GDM1 (cell line): ENCODE data around the gene MS4A4E.
A peak's percentile ranks its signal among the peaks of the same experiment; 100 is the strongest.
"Not testable (repeated sequence)": the region's sequence is repeated elsewhere in the genome, so short reads cannot be mapped to it uniquely, and the experiment has no call there.

ENCODE experiments used
- DNase-seq: peaks from one replicate; lab custom pipeline; 2025; lab: John Stamatoyannopoulos, UW

The MS4A4E gene

DNA sequence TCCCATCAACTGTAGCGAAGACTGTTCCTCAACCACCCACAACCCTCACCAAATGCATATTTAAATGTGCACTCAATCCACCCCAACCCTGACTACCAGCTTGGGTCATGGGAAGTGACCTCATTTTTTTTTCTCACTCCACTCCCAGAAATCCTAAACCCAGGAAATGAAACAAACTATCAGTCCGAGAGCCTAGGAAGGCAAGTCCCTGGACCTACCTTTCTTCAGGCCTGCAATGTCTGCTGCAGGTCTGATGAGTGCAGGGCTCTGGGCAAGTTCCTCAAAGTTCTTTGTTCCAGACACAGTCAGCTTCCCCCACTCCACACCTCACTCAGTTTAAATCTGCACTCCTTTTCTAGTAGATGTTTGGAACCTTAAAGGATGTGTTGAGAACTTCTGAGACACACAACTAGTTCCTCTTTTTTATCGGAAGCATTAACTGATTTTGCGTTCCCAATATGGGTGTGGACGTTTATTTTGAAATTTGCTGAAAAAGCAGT is at the start of gene MS4A4E:
Gene MS4A4E (minus strand): TSS at position 398 of the 500 bp plus-strand sequence. CDS start 13,082 bp downstream, outside the sequence.
- no peak for DNase-seq

DNA sequence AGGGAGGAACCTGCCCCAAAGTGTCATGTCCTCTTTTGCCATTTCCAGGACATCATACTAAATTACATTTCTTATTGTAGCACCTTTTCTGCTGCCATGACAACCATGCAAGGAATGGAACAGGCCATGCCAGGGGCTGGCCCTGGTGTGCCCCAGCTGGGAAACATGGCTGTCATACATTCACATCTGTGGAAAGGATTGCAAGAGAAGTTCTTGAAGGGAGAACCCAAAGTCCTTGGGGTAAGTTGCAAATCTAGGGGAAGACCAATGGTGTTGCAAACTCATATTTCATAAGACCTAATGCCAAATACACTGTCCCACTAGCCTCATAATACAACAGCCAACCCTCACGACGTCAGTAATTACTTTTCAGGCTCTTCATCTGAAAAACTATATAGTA is 49.2 kb upstream of the MS4A4E start:
- DNase-seq: no peak

DNA sequence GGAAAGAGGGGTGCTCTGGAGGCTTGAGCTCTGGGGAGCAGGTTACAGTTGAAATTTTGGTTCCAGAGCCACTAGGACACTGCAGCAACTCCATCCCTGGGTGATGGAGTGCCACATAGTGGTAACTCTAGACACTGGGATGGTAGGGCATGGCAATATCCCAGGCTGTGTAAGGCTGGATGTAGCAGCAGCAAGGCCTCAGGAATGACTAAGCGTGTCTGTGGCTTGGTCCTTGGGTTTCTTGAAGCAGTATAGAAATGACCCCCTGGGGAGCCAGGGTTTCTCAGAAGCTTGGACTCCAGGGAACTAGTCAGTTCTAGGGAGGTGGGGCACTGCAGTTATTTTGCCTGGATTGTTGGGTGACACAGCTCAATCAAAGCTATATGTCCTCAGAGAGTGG is 45.6 kb upstream of the MS4A4E start:
- no peak for DNase-seq

DNA sequence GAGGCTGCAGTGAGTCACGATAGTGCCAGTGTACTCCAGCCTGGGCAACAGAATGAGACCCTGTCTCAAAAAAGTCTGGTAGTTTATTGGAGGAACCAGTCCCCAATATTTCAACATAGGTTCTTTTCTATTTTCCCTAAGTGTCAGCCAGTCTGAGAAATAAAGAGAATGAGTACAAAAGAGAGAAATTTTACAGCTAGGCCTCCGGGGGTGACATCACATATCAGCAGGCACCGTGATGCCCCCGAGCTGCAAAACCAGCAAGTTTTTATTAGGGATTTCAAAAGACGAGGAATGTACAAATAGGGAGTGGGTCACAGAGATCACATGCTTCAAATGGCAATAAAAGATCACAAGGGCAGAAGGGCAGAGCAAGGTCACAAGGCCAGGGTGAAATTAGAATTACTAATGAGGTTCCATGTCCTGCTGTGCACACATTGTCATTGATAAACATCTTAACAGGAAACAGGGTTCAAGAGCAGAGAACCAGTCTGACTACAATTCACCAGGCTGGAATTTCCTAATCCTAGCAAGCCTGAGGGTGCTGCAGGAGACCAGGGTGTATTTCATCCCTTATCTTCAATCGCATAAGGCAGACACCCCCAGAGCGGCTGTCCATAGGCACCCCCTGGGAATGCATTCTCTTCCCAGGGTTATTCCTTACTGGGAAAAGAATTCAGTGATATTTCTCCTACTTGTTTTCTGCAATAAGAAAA is 42.6 kb upstream of the MS4A4E start:
- DNase-seq: not testable (repeated sequence)

DNA sequence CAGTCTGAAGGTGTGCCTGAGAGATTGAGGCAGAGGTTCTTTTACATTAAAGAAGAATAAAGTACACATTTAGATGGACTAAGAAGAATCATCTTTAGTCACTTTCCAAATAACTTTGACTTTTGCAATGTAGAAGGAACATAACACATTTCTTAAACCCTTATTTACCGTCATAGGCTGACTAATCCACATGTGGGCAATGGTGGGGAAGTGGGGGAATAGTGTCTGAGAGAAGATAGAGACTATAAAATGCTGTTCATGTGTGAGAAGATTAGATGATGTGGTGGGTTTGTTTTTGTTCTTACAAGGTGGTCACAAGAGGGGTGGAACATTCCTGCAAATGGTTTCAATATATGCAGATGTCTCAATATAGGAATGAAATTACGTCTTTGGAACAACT is 39.3 kb upstream of the MS4A4E start:
- no peak for DNase-seq

DNA sequence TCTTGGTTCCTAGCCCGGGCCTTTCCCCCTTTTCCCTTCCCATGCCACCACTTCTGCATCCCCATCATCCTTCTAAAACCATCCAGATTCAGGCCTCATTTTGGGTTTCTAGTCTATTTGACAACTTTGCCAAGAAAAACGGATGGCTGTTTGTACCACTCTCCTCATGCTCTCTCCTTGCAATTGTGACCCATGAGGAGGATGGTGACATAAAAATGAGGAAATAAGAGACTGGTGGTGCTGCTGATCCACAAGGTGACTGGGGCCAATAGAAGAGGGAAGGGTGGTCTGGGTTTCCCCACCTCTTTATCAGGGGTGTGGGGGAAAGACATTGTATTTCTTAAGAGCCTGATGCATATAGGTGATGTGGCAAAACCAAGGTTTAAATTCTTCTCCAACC is 38.5 kb upstream of the MS4A4E start:
- no peak for DNase-seq

DNA sequence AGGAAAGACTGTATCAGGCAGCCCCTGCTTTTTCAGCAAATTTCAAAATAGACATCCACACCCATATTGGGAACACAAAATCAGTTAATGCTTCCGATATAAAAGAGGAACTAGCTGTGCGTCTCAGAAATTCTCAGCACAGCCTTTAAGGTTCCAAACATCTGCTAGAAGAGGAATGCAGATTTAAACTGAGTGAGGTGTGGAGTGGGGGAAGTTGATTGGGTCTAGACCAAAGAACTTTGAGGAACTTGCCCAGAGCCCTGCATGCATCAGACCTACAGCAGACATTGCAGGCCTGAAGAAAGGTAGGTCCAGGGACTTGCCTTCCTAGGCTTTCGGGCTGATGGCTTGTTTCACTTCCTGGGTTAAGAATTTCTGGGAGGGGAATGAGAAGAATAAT is 37.5 kb upstream of the MS4A4E start, which contains the start of gene MS4A4A:
Gene MS4A4A (plus strand): TSS at position 255 of the 400 bp plus-strand sequence. CDS start 10 bp downstream, at position 265.
- peak; percentile 61 for DNase-seq

DNA sequence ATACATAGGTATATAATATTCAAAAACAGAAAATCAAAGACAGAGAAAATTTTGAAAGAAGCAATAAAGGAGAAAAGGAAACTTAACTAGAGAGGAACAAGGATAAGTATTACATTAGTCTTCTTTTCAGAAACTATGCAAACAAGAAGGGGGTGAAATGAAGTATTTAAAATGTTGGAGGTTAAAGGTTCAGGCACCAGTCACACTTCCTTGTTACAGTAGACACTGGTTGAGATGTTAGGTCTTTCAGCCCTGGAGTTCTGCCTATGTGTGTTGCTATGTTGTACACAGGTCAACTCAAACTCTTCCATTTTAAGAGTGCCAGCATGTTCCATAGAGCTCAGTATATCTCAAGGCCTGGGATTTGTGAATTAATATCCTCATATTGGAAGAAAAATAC is 31.5 kb upstream of the MS4A4E start:
- DNase-seq: no peak

DNA sequence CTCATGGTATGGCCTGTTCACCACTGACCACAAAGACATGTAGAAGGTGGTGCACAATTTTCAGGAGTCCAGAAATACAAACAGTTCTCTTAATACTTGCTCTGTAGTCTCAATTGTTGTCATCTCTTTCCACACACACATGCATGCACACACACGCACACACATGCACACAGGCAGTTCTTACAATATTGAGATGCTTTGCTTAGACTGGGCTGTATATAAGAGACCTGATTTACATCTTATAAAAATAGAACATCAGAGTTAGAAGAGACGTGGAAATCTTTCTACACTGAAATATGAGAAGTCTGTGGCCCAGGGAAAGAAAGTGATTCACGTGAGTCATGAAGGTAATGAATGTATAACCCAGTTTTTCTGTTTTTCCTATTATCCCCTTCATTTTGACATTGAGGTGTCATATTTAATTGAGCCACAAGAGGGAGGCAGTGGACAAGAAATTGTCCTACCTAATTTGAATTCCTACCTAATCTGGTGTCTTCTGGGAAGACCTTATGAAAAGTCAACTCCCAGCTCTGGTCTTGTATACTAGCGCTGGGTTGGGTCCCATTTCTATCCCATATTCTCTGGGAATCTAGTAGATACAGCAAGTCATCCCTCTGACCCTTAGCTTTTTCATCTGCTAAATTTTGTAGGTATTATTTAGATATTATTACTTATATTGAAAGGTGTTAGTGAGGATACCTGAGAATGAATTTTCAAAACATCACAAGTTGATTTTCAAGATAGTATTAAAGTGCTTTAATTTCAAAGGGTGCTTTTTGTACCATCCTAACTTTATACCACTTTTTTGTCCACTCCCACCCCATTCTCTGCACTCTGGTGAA is 22.7 kb upstream of the MS4A4E start:
- peak; percentile 20 for DNase-seq

DNA sequence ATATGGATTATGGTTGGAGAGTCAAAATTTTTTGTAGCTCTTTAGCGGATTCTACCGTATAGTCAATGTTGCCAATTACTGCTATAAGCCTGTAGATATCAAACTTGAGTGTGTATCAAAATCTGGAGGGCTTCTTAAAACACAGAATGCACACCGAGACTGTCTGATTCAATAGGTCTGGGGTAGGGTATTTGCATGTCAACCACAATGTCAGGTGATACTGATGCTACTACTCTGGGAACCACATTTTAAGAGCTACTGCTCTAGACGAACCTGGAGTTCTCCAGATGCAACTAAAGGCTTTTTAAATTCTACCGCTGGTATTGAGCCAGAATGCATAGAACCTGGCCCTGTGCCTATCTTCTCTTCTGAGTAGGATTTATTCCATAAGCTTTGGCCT is 21.7 kb upstream of the MS4A4E start:
- no peak for DNase-seq

DNA sequence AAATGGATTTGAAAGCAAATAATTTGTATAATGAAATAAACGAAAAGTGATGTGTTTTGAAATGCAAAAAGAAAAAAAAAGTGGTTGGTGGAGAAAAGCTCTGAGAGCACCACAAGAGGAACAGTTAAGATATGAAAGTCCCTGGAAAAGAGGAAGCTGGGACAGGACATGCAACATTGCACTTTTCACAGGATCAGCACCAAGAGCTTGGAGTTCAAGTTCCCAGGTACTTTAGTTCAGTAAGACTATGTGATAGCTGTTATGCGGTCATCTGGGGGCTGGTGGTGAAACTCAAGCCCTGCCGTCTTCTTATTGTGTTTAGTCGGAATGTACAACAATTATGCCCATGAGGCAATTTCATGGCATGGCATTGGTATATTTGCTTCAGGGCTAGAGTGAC is 20.5 kb upstream of the MS4A4E start:
- no peak for DNase-seq

DNA sequence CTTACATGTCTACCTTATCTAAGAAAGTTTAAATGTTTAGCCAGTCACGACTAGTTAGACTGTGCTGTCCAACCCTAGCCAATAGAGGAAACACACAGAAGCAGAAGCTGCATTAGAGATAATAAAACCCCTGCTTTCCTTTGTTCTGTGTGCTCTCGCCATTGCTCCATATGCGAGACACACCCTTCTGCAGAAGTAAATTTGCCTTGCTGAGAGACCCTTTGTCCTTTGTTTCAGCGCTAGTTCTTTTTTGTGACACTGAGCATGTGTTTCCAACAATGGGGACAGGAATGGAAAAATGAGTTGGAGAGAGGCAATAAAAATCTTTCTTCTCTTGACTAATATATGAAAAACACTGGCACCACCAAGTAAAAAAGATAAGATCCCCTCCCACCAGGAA is 18.1 kb upstream of the MS4A4E start:
- DNase-seq: no peak

DNA sequence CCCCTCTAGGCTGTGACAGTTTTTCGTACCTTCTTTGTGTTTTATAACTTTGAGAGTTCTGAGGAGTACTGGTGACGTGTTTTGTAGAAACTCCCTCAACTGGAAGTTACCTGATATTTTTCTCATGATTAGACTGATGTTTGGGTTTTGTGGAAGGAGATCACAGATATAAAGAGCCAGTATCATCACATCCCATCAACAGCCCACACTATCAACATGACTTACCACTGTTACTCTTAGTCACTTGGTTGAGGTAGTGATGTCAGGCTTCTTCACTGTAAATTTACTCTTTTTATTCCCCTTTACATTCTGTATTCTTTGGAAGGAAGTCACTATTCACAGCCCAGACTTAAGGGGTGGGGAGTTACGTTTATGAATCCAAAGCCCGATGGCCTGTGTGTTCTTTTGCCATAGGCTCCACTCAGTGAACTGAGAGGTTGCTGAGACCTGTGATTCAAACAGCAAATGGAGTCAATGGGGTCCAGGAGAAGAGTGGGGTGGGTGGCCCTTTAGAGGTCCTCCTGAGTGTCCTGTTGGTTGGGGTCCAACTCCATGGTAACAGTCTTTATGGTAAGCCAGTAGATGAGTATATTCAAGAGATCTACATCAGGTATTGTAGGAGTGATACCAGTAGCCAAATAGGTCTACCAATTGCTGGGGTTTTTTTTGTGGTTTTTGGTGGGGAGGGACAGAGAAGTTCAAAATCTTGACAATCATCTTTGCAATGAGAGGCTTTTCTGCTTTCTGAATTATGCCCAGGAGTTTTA is 15.2 kb upstream of the MS4A4E start:
- DNase-seq: no peak

DNA sequence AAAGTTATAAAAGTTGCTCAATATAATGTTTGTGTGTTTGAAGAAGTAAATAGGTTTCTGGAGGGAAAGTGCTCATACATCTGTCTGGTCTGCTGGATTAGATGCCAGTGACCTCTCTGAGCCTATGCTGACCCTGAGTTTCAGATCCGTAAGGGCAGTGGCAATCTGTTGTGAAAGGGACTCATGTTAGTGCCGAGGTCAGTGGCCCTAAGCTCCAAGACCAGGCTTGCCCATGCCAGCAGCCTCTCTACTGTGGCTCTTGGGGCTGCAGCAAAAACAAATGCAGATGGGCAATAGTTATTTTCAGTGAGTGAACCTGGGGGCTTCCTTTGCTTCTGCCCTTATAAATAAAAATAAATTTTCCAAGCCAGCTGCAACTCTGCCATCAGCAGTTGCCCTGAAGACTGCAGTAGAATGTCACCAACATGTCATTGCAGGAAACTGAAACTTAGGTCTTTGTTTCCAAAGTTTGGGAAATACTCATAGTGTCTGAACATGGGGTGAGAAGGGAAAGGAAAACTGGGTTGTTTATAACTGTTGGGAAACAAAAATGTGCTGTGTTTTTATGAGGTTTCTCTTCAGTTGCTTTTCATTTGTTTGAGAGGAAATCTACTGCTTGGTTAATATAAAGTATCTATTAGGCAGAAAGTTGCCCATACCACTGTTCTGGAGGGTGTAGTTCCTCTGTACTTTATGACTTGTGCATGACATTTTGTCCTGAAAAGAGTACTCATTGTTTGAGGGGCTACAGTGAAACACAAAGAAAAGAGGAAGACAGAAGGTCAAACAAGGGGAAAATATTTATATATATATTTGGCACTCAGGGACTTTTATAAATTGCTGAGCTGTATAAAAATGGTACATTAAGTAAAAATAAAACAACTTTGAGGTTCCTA is 9.5 kb upstream of the MS4A4E start:
- DNase-seq: no peak

DNA sequence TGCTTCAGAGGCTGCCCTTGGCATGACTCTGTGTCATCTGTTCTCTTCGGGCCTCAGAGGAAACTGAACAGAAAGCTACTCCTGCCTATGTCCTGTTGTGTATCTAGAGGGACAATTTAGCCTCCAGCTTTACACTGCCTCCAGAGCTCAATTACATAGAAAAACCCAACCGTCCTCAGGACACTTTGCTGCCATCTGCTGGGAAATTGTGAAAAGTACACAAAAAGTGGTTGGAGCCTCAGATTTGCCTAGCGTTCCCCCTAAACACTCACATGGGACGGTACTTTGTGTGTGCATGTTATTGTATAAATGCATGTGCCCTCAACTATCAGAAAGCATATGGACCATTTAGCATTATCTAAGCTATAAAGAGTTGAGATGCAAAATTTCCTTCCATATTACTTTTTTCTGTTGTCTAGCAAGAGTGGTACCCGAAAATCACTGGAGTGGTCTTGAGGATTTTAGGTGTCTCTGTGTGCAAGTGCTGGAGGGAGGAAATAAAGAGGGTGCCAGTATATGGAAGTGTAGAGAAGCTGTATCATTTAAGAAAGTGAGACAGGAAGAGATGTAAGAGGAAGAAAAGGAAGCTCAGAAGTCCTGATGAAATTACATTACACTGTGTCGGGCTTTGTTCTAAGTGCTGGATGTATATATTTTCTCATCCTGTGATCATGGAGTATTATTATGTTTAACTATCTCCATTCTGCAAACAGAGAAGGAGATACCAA is 8.7 kb upstream of the MS4A4E start:
- DNase-seq: no peak

DNA sequence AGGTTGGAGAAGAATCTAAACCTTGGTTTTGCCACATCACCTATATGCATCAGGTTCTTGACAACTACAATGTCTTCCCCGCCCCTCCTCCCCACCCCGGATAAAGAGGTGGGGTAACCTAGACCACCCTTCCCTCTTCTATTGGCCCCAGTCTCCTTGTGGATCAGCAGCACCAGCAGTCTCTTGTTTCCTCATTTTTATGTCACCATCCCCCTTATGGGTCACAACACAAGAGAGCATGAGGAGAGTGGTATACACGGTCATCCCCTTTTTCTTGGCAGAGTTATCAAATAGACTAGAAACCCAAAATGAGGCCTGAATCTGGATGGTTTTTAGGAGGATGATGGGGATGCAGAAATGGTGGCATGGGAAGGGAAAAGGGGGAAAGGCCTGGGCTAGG is 1.2 kb downstream of the MS4A4E start:
- DNase-seq: no peak

DNA sequence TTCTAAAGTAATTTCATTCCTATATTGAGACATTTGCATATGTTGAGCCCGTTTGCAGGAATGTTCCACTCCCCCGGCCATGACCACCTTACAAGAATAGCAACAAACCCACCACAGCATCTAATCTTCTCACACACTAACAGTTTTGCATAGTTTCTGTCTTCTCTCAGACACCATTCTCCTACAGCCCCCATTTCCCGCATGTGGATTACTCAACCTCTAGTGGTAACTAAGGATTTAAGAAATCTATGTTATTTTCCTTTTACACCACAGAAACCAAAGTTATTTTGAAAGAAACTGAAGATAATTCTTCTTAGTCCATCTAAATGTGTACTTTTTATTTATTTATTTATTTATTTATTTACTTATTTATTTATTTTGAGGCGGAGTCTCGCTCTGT is 2.3 kb downstream of the MS4A4E start:
- DNase-seq: no peak

DNA sequence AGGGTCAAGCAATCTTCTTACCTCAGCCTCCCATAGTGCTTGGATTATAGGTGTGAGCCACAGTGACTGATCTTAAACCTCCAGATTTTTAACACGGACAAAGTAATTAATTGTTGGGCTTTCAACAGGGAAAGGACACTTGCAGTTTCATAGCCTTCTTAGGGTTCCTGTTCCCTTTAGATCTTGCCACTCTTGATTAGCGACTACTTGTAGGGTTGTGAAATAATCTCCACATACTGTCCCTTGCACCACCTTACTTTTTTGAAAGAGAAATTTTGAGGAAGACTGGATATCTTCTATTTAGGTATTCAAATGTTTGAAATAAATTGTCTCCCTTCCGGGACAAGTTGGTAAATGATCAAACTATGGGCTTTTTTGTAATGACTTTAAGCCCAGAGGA is 7.6 kb downstream of the MS4A4E start:
- no peak for DNase-seq

DNA sequence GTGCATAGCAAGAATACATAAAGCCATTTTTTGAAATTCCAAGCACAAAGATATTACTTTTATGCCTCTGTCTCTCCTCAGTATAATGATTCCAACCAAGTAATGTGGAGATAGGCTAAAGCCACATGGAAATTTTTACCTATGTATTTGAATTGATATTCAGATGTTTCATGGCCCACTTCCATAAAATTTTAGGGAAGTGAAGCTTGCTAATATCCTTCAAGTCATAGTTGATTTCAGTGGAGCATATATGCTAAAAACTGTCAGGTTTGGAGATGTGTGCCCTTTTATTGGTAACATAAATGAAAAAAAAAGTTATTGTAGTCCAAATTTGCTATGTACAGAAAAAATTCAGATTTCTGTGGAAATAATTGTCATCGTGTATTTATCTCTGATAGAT is 12.3 kb downstream of the MS4A4E start:
- no peak for DNase-seq

DNA sequence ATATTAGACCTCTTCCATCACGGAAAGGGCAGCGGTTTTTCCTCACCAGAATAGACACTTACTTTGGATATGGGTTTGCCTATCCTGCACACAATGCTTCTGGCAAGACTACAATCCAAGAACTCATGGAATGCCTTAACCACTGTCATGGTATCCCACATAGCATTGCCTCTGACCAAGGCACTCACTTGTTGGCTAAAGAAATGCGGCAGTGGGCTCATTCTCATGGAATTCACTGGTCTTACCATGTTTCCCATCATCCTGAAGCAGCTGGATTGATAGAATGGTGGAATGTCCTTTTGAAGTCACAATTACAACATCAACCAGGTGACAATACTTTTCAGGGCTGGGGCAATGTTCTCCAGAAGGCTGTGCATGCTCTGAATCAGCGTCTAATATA is 20.8 kb downstream of the MS4A4E start:
- DNase-seq: no peak

DNA sequence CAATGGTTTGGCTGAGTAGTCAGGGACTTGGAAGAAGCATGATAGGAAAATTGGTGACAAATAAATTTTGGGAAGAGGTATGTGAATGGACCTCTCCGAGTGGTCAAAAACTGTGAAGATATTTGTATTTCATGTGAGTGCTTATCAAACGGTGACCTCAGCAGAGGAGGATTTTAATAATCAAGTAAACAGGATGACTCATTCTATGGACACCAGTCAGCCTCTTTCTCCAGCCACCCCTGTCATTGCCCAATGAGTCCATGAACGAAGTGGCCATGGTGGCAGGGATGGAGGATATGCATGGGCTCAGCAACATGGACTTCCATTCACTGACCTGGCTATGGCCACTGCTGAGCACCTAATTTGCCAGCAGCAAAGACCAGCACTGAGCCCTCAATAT is 21.2 kb downstream of the MS4A4E start:
- DNase-seq: no peak
